Keratinocyte (primary cell): Measurements from ENCODE around the gene MN1. TPM values are rescaled to one million over a fixed set of nuclear protein-coding genes. Genes with fewer than 3 reads are reported as not detected.
A peak's percentile ranks its signal among the peaks of the same experiment; 100 is the strongest.

Experiments
- DNase-seq: peaks from one replicate; pipeline ENCODE4 v3.0.0-alpha.2; 2011; ENCODE audit warnings: low read depth, missing footprints, low spot score
- FAIRE-seq: peaks from 2 replicates; lab custom pipeline; 2011; peaks lifted over from hg19 to GRCh38; lab: Jason Lieb, UNC
- H2AFZ ChIP-seq: 2 replicates; pipeline ENCODE4 v1.6.0; 2012; ENCODE audit warnings: low read length, control low read depth, inconsistent platforms; ENCODE audit not compliant: control insufficient read depth
- H3K27ac ChIP-seq: 2 replicates; pipeline ENCODE4 v1.5.1; 2011; ENCODE audit warnings: low read length; ENCODE audit not compliant: control insufficient read depth, insufficient read depth
- H3K27me3 ChIP-seq: 3 replicates; pipeline ENCODE4 v1.6.0; 2011; ENCODE audit warnings: low read length; ENCODE audit not compliant: control insufficient read depth, insufficient read depth; ENCODE audit errors: extremely low read depth
- H3K36me3 ChIP-seq, 2 experiments: 2 replicates in 1 of 2; 3 replicates in 1 of 2; pipeline ENCODE4 v1.5.1; 2011; ENCODE audit warnings: low read length in 2 of 2, mild to moderate bottlenecking in 1 of 2; ENCODE audit not compliant: control insufficient read depth in 2 of 2, insufficient read depth in 2 of 2; ENCODE audit errors: extremely low read depth in 1 of 2
- H3K4me1 ChIP-seq: 3 replicates; pipeline ENCODE4 v1.5.1; 2011; ENCODE audit warnings: low read length; ENCODE audit not compliant: control insufficient read depth, insufficient read depth; ENCODE audit errors: extremely low read depth
- H3K4me2 ChIP-seq: 3 replicates; pipeline ENCODE4 v1.6.0; 2011; ENCODE audit warnings: low read depth, low read length; ENCODE audit not compliant: control insufficient read depth, insufficient read depth; ENCODE audit errors: extremely low read depth
- H3K4me3 ChIP-seq, 3 experiments: fragments of 200-600 bp in 1 of 3; sonication (generic) in 1 of 3; 2 replicates in 2 of 3; 3 replicates in 1 of 3; pipeline ENCODE4 v1.5.1; 2011 to 2016; ENCODE audit warnings: low read length in 3 of 3, mild to moderate bottlenecking in 3 of 3, control low read depth in 2 of 3, inconsistent platforms in 1 of 3, low read depth in 1 of 3, mixed read lengths in 1 of 3, mixed run types in 1 of 3, moderate library complexity in 1 of 3; ENCODE audit not compliant: control insufficient read depth in 2 of 3, insufficient read depth in 2 of 3; ENCODE audit errors: extremely low read depth in 1 of 3
- H3K79me2 ChIP-seq: 2 replicates; pipeline ENCODE4 v1.6.0; 2012; ENCODE audit warnings: low read length; ENCODE audit not compliant: control insufficient read depth, insufficient read depth
- H3K9ac ChIP-seq: 3 replicates; pipeline ENCODE4 v1.6.0; 2011; ENCODE audit warnings: low read length; ENCODE audit not compliant: control insufficient read depth, insufficient read depth; ENCODE audit errors: extremely low read depth
- H3K9me1 ChIP-seq: 3 replicates; pipeline ENCODE4 v1.6.0; 2011; ENCODE audit warnings: low read length; ENCODE audit not compliant: control insufficient read depth, insufficient read depth; ENCODE audit errors: extremely low read depth
- H3K9me3 ChIP-seq: 2 replicates; pipeline ENCODE4 v1.5.1; 2012; ENCODE audit warnings: low read depth, low read length; ENCODE audit not compliant: control insufficient read depth
- H4K20me1 ChIP-seq: 3 replicates; pipeline ENCODE4 v1.6.0; 2011; ENCODE audit warnings: low read length; ENCODE audit not compliant: control insufficient read depth, insufficient read depth; ENCODE audit errors: extremely low read depth
- CTCF ChIP-seq, 3 experiments: IDR thresholded peaks in 1 of 3; conservative IDR thresholded peaks in 1 of 3; optimal IDR thresholded peaks in 1 of 3; 2 replicates in 2 of 3; 3 replicates in 1 of 3; pipeline versions ENCODE3 to v1.5.1; 2011; ENCODE audit warnings: low read length in 3 of 3, mild to moderate bottlenecking in 3 of 3, moderate library complexity in 2 of 3, control low read depth in 1 of 3, inconsistent platforms in 1 of 3; ENCODE audit not compliant: insufficient read depth in 2 of 3; ENCODE audit errors: extremely low read depth in 1 of 3
- EZH2 ChIP-seq: IDR thresholded peaks from one replicate; pipeline ENCODE4 v1.6.1; 2012; ENCODE audit warnings: inconsistent platforms, mild to moderate bottlenecking, low read length, moderate library complexity
- dilution Hi-C: fragments of 300-500 bp; cut with MboI; formaldehyde crosslinking; loops from one replicate; pipeline ENCODE4 v1.7.0; 2020; ENCODE audit warnings: low sequenced_read_pairs; ENCODE audit not compliant: extremely low pct_ligation_motif_present
- polyA plus RNA-seq, 5 experiments: library from polyadenylated mRNA; depleted of rRNA in 3 of 5; stranded (reverse) in 3 of 5; stranded (forward) in 1 of 5; unstranded in 1 of 5; fragments of >200 nt; gene quantifications; 1 replicate in 1 of 5; 2 replicates in 3 of 5; 3 replicates in 1 of 5; pipeline versions ENCODE4 v1.2.1 to v1.2.3, GENCODE V29; 2011 to 2012; ENCODE audit warnings: missing spikeins in 2 of 5, low read depth in 1 of 5, low replicate concordance in 1 of 5

Gene MN1
- polyA plus RNA-seq, 1 donor (not counting 4 experiments of a cell fraction or from before 2014, with no cell fraction given), result 2.2 TPM

- FAIRE-seq, result no peak
Observed at GRCh38 chr22:27719036-27719347, 82.6 kb downstream of the MN1 start.

GRCh38 chr22:27718186-27719035, 83.1 kb downstream of the MN1 start:
- H3K4me2 ChIP-seq, result peak overlapping the region; percentile 68
- peaks cover 42% of the 10 kb centered on the region for H3K4me1 ChIP-seq
- H3K27me3 ChIP-seq, result no peaks in the 10 kb centered on the region
- peak overlapping the region; percentile 24 for H2AFZ ChIP-seq
- dilution Hi-C loops, result no loop called here
- peak; percentile 86 for DNase-seq
- H3K27ac ChIP-seq, result peak overlapping the region; percentile 96
- TF ChIP-seq EZH2 (no peak), CTCF (optimal IDR thresholded peaks at IDR 0.05 in 1 of 3, IDR thresholded peaks at IDR 0.05 in 1 of 3, conservative IDR thresholded peaks at IDR 0.05 in 1 of 3; ENCODE audit: extremely low read depth in 1 of 3, insufficient read depth in 2 of 3, low read length in 3 of 3) (no peak)
- no peaks in the 10 kb centered on the region for H4K20me1 ChIP-seq
- peak; percentile 99 for FAIRE-seq
- H3K9me3 ChIP-seq, result no peaks in the 10 kb centered on the region
- no peaks in the 10 kb centered on the region for H3K9me1 ChIP-seq
- H3K36me3 ChIP-seq, result no peaks in the 10 kb centered on the region
- no peaks in the 10 kb centered on the region for H3K79me2 ChIP-seq
- H3K9ac ChIP-seq, result peak overlapping the region; percentile 80
- peak overlapping the region in 1 of 3 experiments; percentile 47 for H3K4me3 ChIP-seq

More at GRCh38 chr22:27719036-27719347, 82.6 kb downstream of the MN1 start:
- H4K20me1 ChIP-seq, result no peaks in the 10 kb centered on the region
- H3K36me3 ChIP-seq, result no peaks in the 10 kb centered on the region
- no peak for TF ChIP-seq CTCF (optimal IDR thresholded peaks at IDR 0.05 in 1 of 3, IDR thresholded peaks at IDR 0.05 in 1 of 3, conservative IDR thresholded peaks at IDR 0.05 in 1 of 3; ENCODE audit: extremely low read depth in 1 of 3, insufficient read depth in 2 of 3, low read length in 3 of 3)
- no peak for TF ChIP-seq EZH2
- H3K4me3 ChIP-seq, result peak overlapping the region in 1 of 3 experiments; percentile 18
- dilution Hi-C loops, result no loop called here
- H3K27ac ChIP-seq, result peak overlapping the region; percentile 96
- no peaks in the 10 kb centered on the region for H3K27me3 ChIP-seq
- H3K9me1 ChIP-seq, result no peaks in the 10 kb centered on the region
- H3K4me1 ChIP-seq, result peaks cover 38% of the 10 kb centered on the region
- peak overlapping the region; percentile 80 for H3K9ac ChIP-seq
- peak overlapping the region; percentile 27 for H3K4me2 ChIP-seq
- no peak for DNase-seq
- no peak overlapping the region for H2AFZ ChIP-seq
- no peaks in the 10 kb centered on the region for H3K79me2 ChIP-seq
- H3K9me3 ChIP-seq, result no peaks in the 10 kb centered on the region
